T-helper 17 cell (primary cell): ENCODE results near the gene PTPRM. TPM values are rescaled to one million over a fixed set of nuclear protein-coding genes. Genes with fewer than 3 reads are reported as not detected.

Source experiments
- ATAC-seq: fragments of 150-1000 bp; cut with Tn5 transposase; 2 replicates; pipeline ENCODE4 v1.10.0; 2021; ENCODE audit warnings: mild to moderate bottlenecking, moderate library complexity
- DNase-seq, 3 donors: peaks; one replicate each; pipeline versions ENCODE4 v3.0.0 to v3.0.0-alpha.2; 2020 to 2021
- H3K9me3 ChIP-seq: one replicate; pipeline ENCODE4 v1.7.0; 2013; ENCODE audit warnings: low read length, mild to moderate bottlenecking; ENCODE audit not compliant: control insufficient read depth, poor library complexity, severe bottlenecking
- H3K27ac Mint-ChIP-seq: one replicate; pipeline ENCODE4 v1.8.0; 2022; ENCODE audit warnings: mild to moderate bottlenecking, moderate library complexity, mixed read lengths
- H3K27me3 Mint-ChIP-seq: one replicate; pipeline ENCODE4 v1.8.0; 2022; ENCODE audit warnings: mixed read lengths
- H3K36me3 Mint-ChIP-seq: one replicate; pipeline ENCODE4 v1.8.0; 2022; ENCODE audit warnings: low read depth, mixed read lengths
- H3K4me1 Mint-ChIP-seq: one replicate; pipeline ENCODE4 v1.8.0; 2022; ENCODE audit warnings: mild to moderate bottlenecking, mixed read lengths
- H3K4me3 Mint-ChIP-seq: one replicate; pipeline ENCODE4 v1.8.0; 2022; ENCODE audit warnings: mild to moderate bottlenecking, moderate library complexity, mixed read lengths
- total RNA-seq, 4 donors: library from RNA in 2 of 4; stranded (reverse) in 2 of 4; gene quantifications; one replicate each; pipeline ENCODE4 v1.2.3 and lab custom pipeline; 2022 to 2026

PTPRM gene
- total RNA-seq, 2 donors from 2014 or later, result 25.6 to 44.8 TPM

GRCh38 chr18:7855028-7855427 lies 287.9 kb downstream of the PTPRM start:
- H3K36me3 Mint-ChIP-seq, result no peaks in the 10 kb centered on the region
- DNase-seq (no peak), ATAC-seq (no peak)

GRCh38 chr18:7855671-7856070 lies 288.6 kb downstream of the PTPRM start:
- H3K4me3 Mint-ChIP-seq, result no peak overlapping the region
- H3K36me3 Mint-ChIP-seq, result no peaks in the 10 kb centered on the region
- ATAC-seq, result no peak
- no peak for DNase-seq
- no peak overlapping the region for H3K27ac Mint-ChIP-seq
- H3K4me1 Mint-ChIP-seq, result no peaks in the 10 kb centered on the region
- no peaks in the 10 kb centered on the region for H3K9me3 ChIP-seq
- H3K27me3 Mint-ChIP-seq, result no peaks in the 10 kb centered on the region

More at GRCh38 chr18:7855028-7855427, 287.9 kb downstream of the PTPRM start:
- no peaks in the 10 kb centered on the region for H3K9me3 ChIP-seq
- Mint-ChIP-seq H3K27me3 (no peaks in the 10 kb centered on the region), H3K4me3 (no peak overlapping the region), H3K4me1 (no peaks in the 10 kb centered on the region), H3K27ac (no peak overlapping the region)

- no peaks in the 10 kb centered on the region for H3K36me3 Mint-ChIP-seq
- no peaks in the 10 kb centered on the region for H3K4me1 Mint-ChIP-seq
- ATAC-seq, result no peak
- H3K9me3 ChIP-seq, result no peaks in the 10 kb centered on the region
- H3K27ac Mint-ChIP-seq, result no peak overlapping the region
- no peak overlapping the region for H3K4me3 Mint-ChIP-seq
- H3K27me3 Mint-ChIP-seq, result no peaks in the 10 kb centered on the region
- DNase-seq, result no peak
These were observed 289.0 kb downstream of the PTPRM start for GRCh38 chr18:7856116-7856515.

GRCh38 chr18:7856733-7857132 lies 289.6 kb downstream of the PTPRM start:
- Mint-ChIP-seq H3K27me3 (no peaks in the 10 kb centered on the region), H3K4me1 (no peaks in the 10 kb centered on the region), H3K36me3 (no peaks in the 10 kb centered on the region), H3K4me3 (no peak overlapping the region), H3K27ac (no peak overlapping the region)
- no peaks in the 10 kb centered on the region for H3K9me3 ChIP-seq
- DNase-seq (no peak), ATAC-seq (no peak)

GRCh38 chr18:7857562-7857961 lies 290.4 kb downstream of the PTPRM start:
- no peak overlapping the region for H3K4me3 Mint-ChIP-seq
- no peak overlapping the region for H3K27ac Mint-ChIP-seq
- no peaks in the 10 kb centered on the region for H3K27me3 Mint-ChIP-seq
- ATAC-seq (no peak), DNase-seq (no peak)
- H3K4me1 Mint-ChIP-seq, result no peaks in the 10 kb centered on the region
- H3K36me3 Mint-ChIP-seq, result no peaks in the 10 kb centered on the region
- H3K9me3 ChIP-seq, result no peaks in the 10 kb centered on the region

GRCh38 chr18:7859122-7859521 lies 292.0 kb downstream of the PTPRM start:
- Mint-ChIP-seq H3K4me3 (no peak overlapping the region), H3K27me3 (no peaks in the 10 kb centered on the region), H3K4me1 (no peaks in the 10 kb centered on the region), H3K36me3 (no peaks in the 10 kb centered on the region), H3K27ac (no peak overlapping the region)
- no peak for ATAC-seq
- no peaks in the 10 kb centered on the region for H3K9me3 ChIP-seq
- no peak for DNase-seq

GRCh38 chr18:7870266-7870665 lies 303.1 kb downstream of the PTPRM start:
- Mint-ChIP-seq H3K36me3 (peaks cover 2% of the 10 kb centered on the region), H3K4me1 (no peaks in the 10 kb centered on the region), H3K4me3 (no peak overlapping the region), H3K27ac (no peak overlapping the region), H3K27me3 (no peaks in the 10 kb centered on the region)
- no peaks in the 10 kb centered on the region for H3K9me3 ChIP-seq
- ATAC-seq (no peak), DNase-seq (no peak)

- no peak for DNase-seq
These were observed 303.7 kb downstream of the PTPRM start for GRCh38 chr18:7870855-7871254.

GRCh38 chr18:7871560-7872456 lies 304.7 kb downstream of the PTPRM start:
- H3K9me3 ChIP-seq, result no peaks in the 10 kb centered on the region
- Mint-ChIP-seq H3K4me1 (no peaks in the 10 kb centered on the region), H3K36me3 (peaks cover 2% of the 10 kb centered on the region), H3K27ac (no peak overlapping the region), H3K27me3 (no peaks in the 10 kb centered on the region), H3K4me3 (no peak overlapping the region)
- ATAC-seq (no peak), DNase-seq (no peak)

More at GRCh38 chr18:7870855-7871254, 303.7 kb downstream of the PTPRM start:
- Mint-ChIP-seq H3K4me1 (no peaks in the 10 kb centered on the region), H3K36me3 (peaks cover 2% of the 10 kb centered on the region), H3K4me3 (no peak overlapping the region), H3K27ac (no peak overlapping the region), H3K27me3 (no peaks in the 10 kb centered on the region)
- no peak for ATAC-seq
- no peaks in the 10 kb centered on the region for H3K9me3 ChIP-seq

- DNase-seq (no peak), ATAC-seq (no peak)
- Mint-ChIP-seq H3K4me3 (no peak overlapping the region), H3K27me3 (no peaks in the 10 kb centered on the region), H3K27ac (no peak overlapping the region), H3K4me1 (no peaks in the 10 kb centered on the region), H3K36me3 (peaks cover 2% of the 10 kb centered on the region)
- H3K9me3 ChIP-seq, result no peaks in the 10 kb centered on the region
These were observed 305.5 kb downstream of the PTPRM start for GRCh38 chr18:7872569-7872968.

GRCh38 chr18:7873316-7873715 lies 306.2 kb downstream of the PTPRM start:
- DNase-seq (no peak), ATAC-seq (no peak)
- Mint-ChIP-seq H3K36me3 (no peaks in the 10 kb centered on the region), H3K27me3 (no peaks in the 10 kb centered on the region), H3K27ac (no peak overlapping the region), H3K4me3 (no peak overlapping the region), H3K4me1 (no peaks in the 10 kb centered on the region)
- no peaks in the 10 kb centered on the region for H3K9me3 ChIP-seq

- H3K27me3 Mint-ChIP-seq, result no peaks in the 10 kb centered on the region
- no peaks in the 10 kb centered on the region for H3K4me1 Mint-ChIP-seq
- no peak overlapping the region for H3K27ac Mint-ChIP-seq
- no peak for ATAC-seq
- DNase-seq, result no peak
- H3K9me3 ChIP-seq, result no peaks in the 10 kb centered on the region
- H3K4me3 Mint-ChIP-seq, result no peak overlapping the region
- no peaks in the 10 kb centered on the region for H3K36me3 Mint-ChIP-seq
These were observed 309.4 kb downstream of the PTPRM start for GRCh38 chr18:7876354-7877104.

GRCh38 chr18:7877609-7878008 lies 310.5 kb downstream of the PTPRM start:
- H3K9me3 ChIP-seq, result no peaks in the 10 kb centered on the region
- Mint-ChIP-seq H3K27ac (no peak overlapping the region), H3K27me3 (no peaks in the 10 kb centered on the region), H3K4me3 (no peak overlapping the region), H3K4me1 (no peaks in the 10 kb centered on the region), H3K36me3 (no peaks in the 10 kb centered on the region)
- no peak for ATAC-seq
- no peak for DNase-seq
